OCI-LY7 (cell line): ENCODE data around the gene CCL25. TPM values are rescaled to one million over a fixed set of nuclear protein-coding genes. Genes with fewer than 3 reads are reported as not detected.
"Not testable (repeated sequence)": the region's sequence is repeated elsewhere in the genome, so short reads cannot be mapped to it uniquely, and the experiment has no call there.

ENCODE experiments used
- BruUV-seq: library from RNA; stranded (reverse); fragments of 400-500 nt; replicated peaks from 2 replicates; lab custom pipeline; 2021; lab: Mats Ljungman, UMichigan
- CTCF ChIA-PET: fragments of 300-600 bp; sonication (Branson Sonifier 250); formaldehyde crosslinking; loops from one replicate; lab custom pipeline; 2022; ENCODE audit warnings: antibody characterized with exemption; ENCODE audit not compliant: unreplicated experiment; lab: Charles Lee
- POLR2A ChIA-PET: fragments of 300-600 bp; sonication (Branson Sonifier 250); formaldehyde crosslinking; loops from one replicate; lab custom pipeline; 2022; ENCODE audit warnings: antibody characterized with exemption; lab: Charles Lee
- DNase-seq: peaks from one replicate; pipeline ENCODE4 v3.0.0-alpha.2; 2015; ENCODE audit warnings: low spot score
- H2AFZ ChIP-seq: fragments of 200-600 bp; sonication (generic), shearing (Covaris generic); 2 replicates; pipeline ENCODE4 v1.6.1; 2014; ENCODE audit warnings: mild to moderate bottlenecking, antibody characterized with exemption, low read length, moderate library complexity
- H3K27ac ChIP-seq: fragments of 200-600 bp; sonication (generic); 2 replicates; pipeline ENCODE4 v1.5.1; 2014; ENCODE audit warnings: mixed run types, low read depth, mild to moderate bottlenecking, moderate library complexity, low read length, inconsistent platforms; ENCODE audit not compliant: poor library complexity, severe bottlenecking
- H3K36me3 ChIP-seq: fragments of 200-600 bp; sonication (generic); 2 replicates; pipeline ENCODE4 v1.6.1; 2014; ENCODE audit warnings: mild to moderate bottlenecking, antibody characterized with exemption, low read length, moderate library complexity, mixed read lengths; ENCODE audit not compliant: insufficient read depth
- H3K4me1 ChIP-seq: fragments of 200-600 bp; sonication (generic); 2 replicates; pipeline ENCODE4 v1.5.1; 2014; ENCODE audit warnings: mild to moderate bottlenecking, low read length; ENCODE audit not compliant: insufficient read depth, poor library complexity, severe bottlenecking
- H3K4me2 ChIP-seq: fragments of 200-600 bp; sonication (generic); 2 replicates; pipeline ENCODE4 v1.6.1; 2014; ENCODE audit warnings: mild to moderate bottlenecking, low read length
- H3K4me3 ChIP-seq: fragments of 200-600 bp; sonication (generic); 2 replicates; pipeline ENCODE4 v1.5.1; 2014; ENCODE audit warnings: mild to moderate bottlenecking, low read depth, low read length; ENCODE audit not compliant: poor library complexity, severe bottlenecking
- H3K79me2 ChIP-seq: fragments of 200-600 bp; sonication (generic); 2 replicates; pipeline ENCODE4 v1.6.1; 2016; ENCODE audit warnings: low read depth, mild to moderate bottlenecking, low read length, moderate library complexity, mixed read lengths; ENCODE audit not compliant: insufficient read depth
- H3K9me2 ChIP-seq: fragments of 200-600 bp; sonication (generic); 2 replicates; pipeline ENCODE4 v1.6.1; 2016; ENCODE audit warnings: mild to moderate bottlenecking, low read length, mixed read lengths; ENCODE audit not compliant: insufficient read depth
- H3K9me3 ChIP-seq: fragments of 200-600 bp; sonication (generic); 2 replicates; pipeline ENCODE4 v1.6.1; 2014; ENCODE audit warnings: mild to moderate bottlenecking, mixed run types, low read length, mixed read lengths
- H4K20me1 ChIP-seq: fragments of 200-600 bp; sonication (generic); 2 replicates; pipeline ENCODE4 v1.6.1; 2014; ENCODE audit warnings: mild to moderate bottlenecking, antibody characterized with exemption, low read length, moderate library complexity, mixed read lengths; ENCODE audit not compliant: insufficient read depth
- EZH2phosphoT487 ChIP-seq: fragments of 200-600 bp; sonication (generic); IDR thresholded peaks from 2 replicates; pipeline ENCODE4 v1.6.1; 2018; ENCODE audit warnings: low read depth, borderline replicate concordance, mild to moderate bottlenecking, mixed run types, antibody characterized with exemption, low read length, moderate library complexity, mixed read lengths
- intact Hi-C: fragments of 100-400 bp; cut with micrococcal nuclease; formaldehyde crosslinking; loops from one replicate; pipeline ENCODE4 v1.10.0; 2022; ENCODE audit not compliant: unreplicated experiment
- total RNA-seq, 2 experiments: library from RNA; depleted of rRNA in 1 of 2; stranded (reverse); fragments of >200 nt in 1 of 2; shearing (Covaris generic) in 1 of 2; gene quantifications; 2 replicates each; pipeline ENCODE4 v1.2.3, GENCODE V29; 2014 to 2022
- TF ChIP-seq, protein P1 (sequence below): fragments of 200-600 bp; sonication (generic); conservative IDR thresholded peaks from 2 replicates; pipeline ENCODE4 v1.5.1; 2014; ENCODE audit warnings: mild to moderate bottlenecking, antibody characterized with exemption, low read length, moderate library complexity, mixed read lengths

CCL25 gene
- total RNA-seq, 2 experiments from 2014 or later, result 0.70 to 0.88 TPM

DNA sequence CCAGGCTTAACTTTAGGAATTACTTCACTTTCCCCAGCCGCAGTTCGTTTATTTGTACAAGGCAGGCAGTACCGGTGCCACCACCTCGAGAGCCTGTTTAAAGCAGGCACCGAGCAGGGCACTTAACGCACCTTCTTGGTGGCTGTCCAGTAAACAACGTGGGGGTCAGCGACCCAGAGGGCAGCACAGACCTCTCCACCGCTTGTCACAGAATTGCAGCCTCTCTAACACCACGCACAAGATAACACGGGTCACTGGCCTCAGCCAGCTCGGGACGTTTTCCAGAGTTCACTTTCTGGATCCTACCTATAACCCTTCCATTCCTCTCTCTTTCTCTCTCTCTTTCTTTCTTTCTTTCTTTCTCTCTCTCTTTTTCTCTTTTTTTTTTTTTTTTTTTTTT is 30.3 kb upstream of the CCL25 start:
- no peaks in the 10 kb centered on the region for H3K9me3 ChIP-seq
- no peaks in the 10 kb centered on the region for H4K20me1 ChIP-seq
- H3K4me1 ChIP-seq, result peaks cover 13% of the 10 kb centered on the region
- H3K79me2 ChIP-seq, result no peaks in the 10 kb centered on the region
- H3K27ac ChIP-seq, result no peak overlapping the region
- POLR2A ChIA-PET, result no interaction called here
- H3K36me3 ChIP-seq, result no peaks in the 10 kb centered on the region
- H3K4me3 ChIP-seq, result no peak overlapping the region
- BruUV-seq, result no TSS peak
- TF ChIP-seq, protein P1, sequence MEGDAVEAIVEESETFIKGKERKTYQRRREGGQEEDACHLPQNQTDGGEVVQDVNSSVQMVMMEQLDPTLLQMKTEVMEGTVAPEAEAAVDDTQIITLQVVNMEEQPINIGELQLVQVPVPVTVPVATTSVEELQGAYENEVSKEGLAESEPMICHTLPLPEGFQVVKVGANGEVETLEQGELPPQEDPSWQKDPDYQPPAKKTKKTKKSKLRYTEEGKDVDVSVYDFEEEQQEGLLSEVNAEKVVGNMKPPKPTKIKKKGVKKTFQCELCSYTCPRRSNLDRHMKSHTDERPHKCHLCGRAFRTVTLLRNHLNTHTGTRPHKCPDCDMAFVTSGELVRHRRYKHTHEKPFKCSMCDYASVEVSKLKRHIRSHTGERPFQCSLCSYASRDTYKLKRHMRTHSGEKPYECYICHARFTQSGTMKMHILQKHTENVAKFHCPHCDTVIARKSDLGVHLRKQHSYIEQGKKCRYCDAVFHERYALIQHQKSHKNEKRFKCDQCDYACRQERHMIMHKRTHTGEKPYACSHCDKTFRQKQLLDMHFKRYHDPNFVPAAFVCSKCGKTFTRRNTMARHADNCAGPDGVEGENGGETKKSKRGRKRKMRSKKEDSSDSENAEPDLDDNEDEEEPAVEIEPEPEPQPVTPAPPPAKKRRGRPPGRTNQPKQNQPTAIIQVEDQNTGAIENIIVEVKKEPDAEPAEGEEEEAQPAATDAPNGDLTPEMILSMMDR, result no peak
- TF ChIP-seq EZH2phosphoT487, result no peak
- no peak overlapping the region for H2AFZ ChIP-seq
- intact Hi-C loops, result no loop called here
- CTCF ChIA-PET, result no interaction called here
- no peak for DNase-seq
- no peak overlapping the region for H3K4me2 ChIP-seq
- H3K9me2 ChIP-seq, result no peaks in the 10 kb centered on the region

DNA sequence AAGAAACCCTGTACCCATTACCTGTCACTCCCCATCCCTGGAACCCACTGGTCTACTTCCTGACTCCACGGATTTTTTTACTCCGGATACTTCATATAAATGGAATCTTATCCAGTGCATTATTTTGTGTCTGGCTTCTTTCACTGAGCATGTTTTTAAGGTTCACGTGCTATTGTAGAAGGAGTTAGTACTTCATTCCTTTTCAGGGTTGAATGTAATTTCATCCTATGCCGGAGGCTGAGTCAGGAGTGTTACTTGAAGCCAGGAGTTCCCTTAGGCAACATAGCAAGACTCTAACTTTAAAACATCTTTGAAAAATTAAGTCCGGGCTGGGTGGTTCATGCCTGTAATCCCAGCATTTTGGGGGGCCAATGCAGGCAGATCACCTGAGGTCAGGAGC is 29.2 kb upstream of the CCL25 start:
- ChIA-PET CTCF (no interaction called here), POLR2A (no interaction called here)
- no peaks in the 10 kb centered on the region for H3K9me3 ChIP-seq
- DNase-seq, result no peak
- intact Hi-C loops, result no loop called here
- TF ChIP-seq, protein P1, result no peak
- TF ChIP-seq EZH2phosphoT487, result no peak
- no peak overlapping the region for H2AFZ ChIP-seq
- no peak overlapping the region for H3K27ac ChIP-seq
- no peak overlapping the region for H3K4me2 ChIP-seq
- H4K20me1 ChIP-seq, result no peaks in the 10 kb centered on the region
- H3K9me2 ChIP-seq, result no peaks in the 10 kb centered on the region
- peaks cover 9% of the 10 kb centered on the region for H3K4me1 ChIP-seq
- H3K36me3 ChIP-seq, result no peaks in the 10 kb centered on the region
- no TSS peak for BruUV-seq
- H3K4me3 ChIP-seq, result no peak overlapping the region
- H3K79me2 ChIP-seq, result no peaks in the 10 kb centered on the region

DNA sequence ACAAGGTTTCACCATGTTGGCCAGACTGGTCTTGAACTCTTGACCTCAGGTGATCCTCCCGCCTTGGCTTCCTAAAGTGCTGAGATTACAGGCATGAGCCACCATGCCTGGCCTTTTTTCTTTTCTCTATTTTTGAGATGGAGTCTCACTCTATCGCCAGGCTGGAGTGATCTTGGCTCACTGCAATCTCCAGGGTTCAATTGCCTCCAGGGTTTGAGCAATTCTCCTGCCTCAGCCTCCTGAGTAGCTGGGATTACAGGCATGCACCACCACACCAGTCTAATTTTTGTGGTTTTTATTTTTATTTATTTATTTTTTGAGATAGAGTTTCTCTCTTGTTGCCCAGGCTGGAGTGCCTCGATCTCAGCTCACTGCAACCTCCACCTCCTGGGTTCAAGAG is 28.3 kb upstream of the CCL25 start:
- H3K4me2 ChIP-seq, DNase-seq, H3K27ac ChIP-seq, POLR2A ChIA-PET, H3K4me3 ChIP-seq, H3K9me3 ChIP-seq, H4K20me1 ChIP-seq, BruUV-seq, H3K79me2 ChIP-seq, H3K4me1 ChIP-seq, intact Hi-C loops, H3K9me2 ChIP-seq, H3K36me3 ChIP-seq, H2AFZ ChIP-seq: not testable (repeated sequence)
- CTCF ChIA-PET, result interaction anchor here (0.5 kb wide), 1 partner anchor 13 kb away, joined by 3 read pairs; no protein-coding TSS in a partner anchor
